ENCODE measurements around the gene KRTAP12-2. TPM values are rescaled to one million over a fixed set of nuclear protein-coding genes. Genes with fewer than 3 reads are reported as not detected.
"Not testable (repeated sequence)": the region's sequence is repeated elsewhere in the genome, so short reads cannot be mapped to it uniquely, and the experiment has no call there.

Gene KRTAP12-2
- total RNA-seq, 1 donor from 2014 or later = not detected

- Mint-ChIP-seq H3K4me1 (ENCODE audit: unreplicated experiment) (no peaks in the 10 kb centered on the region), H3K36me3 (no peaks in the 10 kb centered on the region), H3K27ac (no peak overlapping the region), H3K27me3 (peaks cover 3% of the 10 kb centered on the region), H3K4me3 (no peak overlapping the region), H3K9me3 (peaks cover 20% of the 10 kb centered on the region)
- DNase-seq (ENCODE audit: extremely low spot score, unreplicated experiment) = peak; percentile 48
- TF ChIP-seq CTCF (conservative IDR thresholded peaks at IDR 0.05) = no peak
Measured at GRCh38 chr21:44636209-44637017, 30.3 kb downstream of the KRTAP12-2 start.

- H3K27ac Mint-ChIP-seq = no peak overlapping the region
- H3K4me1 Mint-ChIP-seq (ENCODE audit: unreplicated experiment) = no peaks in the 10 kb centered on the region
- no peak for DNase-seq (ENCODE audit: extremely low spot score, unreplicated experiment)
- H3K27me3 Mint-ChIP-seq = peaks cover 3% of the 10 kb centered on the region
- no peak for TF ChIP-seq CTCF (conservative IDR thresholded peaks at IDR 0.05)
- peaks cover 24% of the 10 kb centered on the region for H3K9me3 Mint-ChIP-seq
- no peak overlapping the region for H3K4me3 Mint-ChIP-seq
- H3K36me3 Mint-ChIP-seq = no peaks in the 10 kb centered on the region
Measured at GRCh38 chr21:44632067-44632466, 34.7 kb downstream of the KRTAP12-2 start.

GRCh38 chr21:44630440-44630839 is 36.3 kb downstream of the KRTAP12-2 start:
- H3K4me1 Mint-ChIP-seq (ENCODE audit: unreplicated experiment) = no peaks in the 10 kb centered on the region
- no peak for DNase-seq (ENCODE audit: extremely low spot score, unreplicated experiment)

GRCh38 chr21:44628707-44629391 is 37.9 kb downstream of the KRTAP12-2 start:
- H3K9me3 Mint-ChIP-seq = peaks cover 27% of the 10 kb centered on the region
- no peaks in the 10 kb centered on the region for H3K36me3 Mint-ChIP-seq
- no peak overlapping the region for H3K27ac Mint-ChIP-seq
- H3K4me3 Mint-ChIP-seq = no peak overlapping the region
- DNase-seq (ENCODE audit: extremely low spot score, unreplicated experiment) = no peak
- no peaks in the 10 kb centered on the region for H3K4me1 Mint-ChIP-seq (ENCODE audit: unreplicated experiment)
- no peak for TF ChIP-seq CTCF (conservative IDR thresholded peaks at IDR 0.05)
- peaks cover 3% of the 10 kb centered on the region for H3K27me3 Mint-ChIP-seq

More at GRCh38 chr21:44630440-44630839, 36.3 kb downstream of the KRTAP12-2 start:
- TF ChIP-seq CTCF (conservative IDR thresholded peaks at IDR 0.05) = no peak
- Mint-ChIP-seq H3K27me3 (peaks cover 3% of the 10 kb centered on the region), H3K4me3 (no peak overlapping the region), H3K36me3 (no peaks in the 10 kb centered on the region), H3K27ac (no peak overlapping the region), H3K9me3 (peaks cover 24% of the 10 kb centered on the region)

GRCh38 chr21:44627831-44628233 is 38.9 kb downstream of the KRTAP12-2 start:
- H3K27me3 Mint-ChIP-seq; H3K4me3 Mint-ChIP-seq; H3K36me3 Mint-ChIP-seq; H3K27ac Mint-ChIP-seq; DNase-seq (ENCODE audit: extremely low spot score, unreplicated experiment); H3K4me1 Mint-ChIP-seq (ENCODE audit: unreplicated experiment): not testable (repeated sequence)
- peaks cover 33% of the 10 kb centered on the region for H3K9me3 Mint-ChIP-seq

- DNase-seq (ENCODE audit: extremely low spot score, unreplicated experiment); H3K27me3 Mint-ChIP-seq; H3K4me1 Mint-ChIP-seq (ENCODE audit: unreplicated experiment); H3K4me3 Mint-ChIP-seq; H3K27ac Mint-ChIP-seq; H3K36me3 Mint-ChIP-seq: not testable (repeated sequence)
- H3K9me3 Mint-ChIP-seq = peaks cover 32% of the 10 kb centered on the region
Measured at GRCh38 chr21:44627181-44627822, 39.4 kb downstream of the KRTAP12-2 start.
